Spinal cord (tissue), 4 donors: ENCODE measurements around the gene SFXN4. TPM values are rescaled to one million over a fixed set of nuclear protein-coding genes. Genes with fewer than 3 reads are reported as not detected.

Source experiments
- polyA plus RNA-seq, 2 donors: library from polyadenylated mRNA; unstranded; fragments of 120-200 nt; gene quantifications; one replicate each; pipeline ENCODE4 v1.2.1, GENCODE V29; 2013; ENCODE audit not compliant: insufficient read length in 2 of 2
- small RNA-seq: library from RNA; depleted of rRNA; stranded (forward); fragments of <200 nt; gene quantifications from one replicate; pipeline ENCODE3, GENCODE V24; 2014; ENCODE audit warnings: low replicate concordance
- total RNA-seq, 2 donors: library from RNA; depleted of rRNA in 1 of 2; stranded (reverse); fragments of 120-200 nt in 1 of 2; fragments of >200 nt in 1 of 2; gene quantifications; one replicate each; pipeline versions ENCODE4 v1.2.3 to v1.2.4, GENCODE V29; 2013 to 2014

The SFXN4 gene
- total and polyA plus RNA-seq, 4 donors: 17.5 to 36.5 (median 25.4) TPM

Small RNAs within 50 kb of the gene (small RNA-seq; reads per million reads assigned to genes)
- not detected for gene AL355598.1
- gene RN7SL749P: not detected

Other genes starting within 250 kb of the SFXN4 start
- 1 to 10 TPM; 6.3 to 9.3 TPM for gene NANOS1, start 136.0 kb downstream of the SFXN4 start, total RNA-seq
- 10 to 100 TPM; 20.5 to 24.3 TPM for gene NANOS1, start 136.0 kb downstream of the SFXN4 start, polyA plus RNA-seq
- gene EIF3A, start 84.9 kb downstream of the SFXN4 start, total RNA-seq: 10 to 100 TPM; 77.1 to 80.4 TPM
- gene EIF3A, start 84.9 kb downstream of the SFXN4 start, polyA plus RNA-seq: 100 to 1,000 TPM in 1 of 2 donors, 10 to 100 TPM in 1; 91.5 to 111 TPM
- 10 to 100 TPM; 51.3 to 55.2 TPM for gene DENND10, start 61.6 kb downstream of the SFXN4 start, total RNA-seq
- 10 to 100 TPM; 47.4 to 61.3 TPM for gene DENND10, start 61.6 kb downstream of the SFXN4 start, polyA plus RNA-seq
- 100 to 1,000 TPM; 144 to 197 TPM for gene PRDX3, start 13.1 kb upstream of the SFXN4 start, total RNA-seq
- gene PRDX3, start 13.1 kb upstream of the SFXN4 start, polyA plus RNA-seq: 100 to 1,000 TPM; 161 to 175 TPM
- 10 to 100 TPM; 15.6 to 27.1 TPM for gene GRK5, start 41.9 kb upstream of the SFXN4 start, total RNA-seq
- gene GRK5, start 41.9 kb upstream of the SFXN4 start, polyA plus RNA-seq: 10 to 100 TPM; 24.2 to 29.5 TPM